Kidney glomerular epithelial cell (primary cell): ENCODE results near the gene DCX.
"Not testable (repeated sequence)": the region's sequence is repeated elsewhere in the genome, so short reads cannot be mapped to it uniquely, and the experiment has no call there.

ENCODE experiments used
- DNase-seq: peaks from one replicate; lab custom pipeline; 2025; lab: John Stamatoyannopoulos, UW

Gene DCX

DNA sequence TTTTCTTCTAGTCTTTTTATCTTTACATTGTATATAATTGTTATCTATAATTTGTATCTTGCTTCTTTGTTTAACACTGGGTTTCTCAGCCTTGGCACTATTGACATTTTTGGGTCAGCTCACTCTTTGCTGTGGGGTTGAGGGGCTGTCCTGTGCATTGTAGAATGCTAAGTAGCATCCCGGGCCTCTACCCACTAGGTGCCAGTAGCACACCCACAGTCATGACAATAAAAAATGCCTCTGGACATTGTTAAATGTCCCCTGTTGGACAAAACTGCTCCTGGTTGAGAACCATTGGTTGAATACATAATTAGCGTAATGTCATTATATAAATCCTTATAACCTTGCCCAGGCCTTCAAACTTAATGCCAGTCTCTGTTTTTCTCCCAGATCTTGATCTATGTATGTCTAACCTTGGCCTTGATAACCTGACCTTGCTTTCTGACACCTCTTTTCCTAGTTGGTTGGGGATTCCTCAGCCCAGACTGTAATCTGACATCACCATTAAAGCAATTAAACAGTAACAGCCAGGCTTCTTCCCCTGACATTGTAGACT, 46.1 kb downstream of the DCX start:
- no peak for DNase-seq

DNA sequence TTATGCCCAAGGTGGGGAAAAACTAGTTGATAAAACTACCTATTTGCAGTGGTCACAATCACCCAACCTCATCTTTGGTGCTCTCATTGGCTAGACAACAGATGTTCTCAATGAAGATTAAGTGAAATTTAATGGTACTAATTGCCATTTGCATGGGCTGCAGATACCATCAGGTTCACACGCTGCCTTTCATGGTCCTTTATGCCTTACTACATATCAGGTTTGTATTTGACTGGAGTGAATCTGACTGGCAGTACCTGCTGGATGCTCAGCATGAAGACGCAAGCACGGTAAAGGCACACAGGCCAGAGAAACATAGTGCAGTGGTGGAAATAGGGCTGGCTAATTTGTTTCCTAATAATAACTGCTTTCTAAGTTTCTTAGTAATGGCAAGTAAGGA, 48.3 kb downstream of the DCX start:
- no peak for DNase-seq

DNA sequence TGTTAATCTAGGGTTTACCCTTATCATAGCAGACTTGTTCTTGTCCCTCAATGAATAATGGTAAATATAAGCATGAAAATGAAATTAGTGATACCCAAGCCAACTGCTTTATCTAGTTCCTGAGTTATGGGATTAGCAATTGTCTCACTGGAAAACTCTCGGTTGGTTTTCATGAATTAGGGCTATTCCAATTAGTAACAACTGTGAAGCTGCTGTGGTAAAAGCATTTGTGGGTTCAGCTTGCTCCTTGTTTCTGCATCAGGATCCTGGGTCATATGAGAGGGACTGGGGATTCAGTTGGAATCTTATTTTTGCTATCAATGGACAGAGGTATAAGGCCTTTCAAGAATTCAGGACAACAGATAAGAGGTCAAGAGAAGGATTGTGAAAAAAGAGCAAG, 50.2 kb downstream of the DCX start:
- DNase-seq, result no peak

DNA sequence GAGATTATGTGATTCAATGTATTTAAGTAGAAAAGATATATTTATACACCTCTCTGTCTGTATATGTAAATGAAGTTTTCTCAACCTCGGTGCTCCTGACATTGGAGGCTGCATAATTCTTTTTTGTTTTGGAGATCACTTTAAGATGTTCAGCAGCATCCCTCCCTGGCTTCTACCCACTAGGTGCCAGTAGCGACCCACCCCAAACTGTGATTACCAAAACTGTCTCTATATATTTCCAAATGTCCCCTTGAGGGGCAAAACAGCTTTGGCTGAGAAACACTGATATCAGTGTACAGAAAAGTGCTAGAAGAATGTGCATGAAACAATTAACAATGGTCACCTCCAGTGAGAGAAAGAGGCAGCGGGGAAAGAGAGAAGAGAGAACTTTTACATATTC, 51.2 kb downstream of the DCX start:
- DNase-seq, result no peak

DNA sequence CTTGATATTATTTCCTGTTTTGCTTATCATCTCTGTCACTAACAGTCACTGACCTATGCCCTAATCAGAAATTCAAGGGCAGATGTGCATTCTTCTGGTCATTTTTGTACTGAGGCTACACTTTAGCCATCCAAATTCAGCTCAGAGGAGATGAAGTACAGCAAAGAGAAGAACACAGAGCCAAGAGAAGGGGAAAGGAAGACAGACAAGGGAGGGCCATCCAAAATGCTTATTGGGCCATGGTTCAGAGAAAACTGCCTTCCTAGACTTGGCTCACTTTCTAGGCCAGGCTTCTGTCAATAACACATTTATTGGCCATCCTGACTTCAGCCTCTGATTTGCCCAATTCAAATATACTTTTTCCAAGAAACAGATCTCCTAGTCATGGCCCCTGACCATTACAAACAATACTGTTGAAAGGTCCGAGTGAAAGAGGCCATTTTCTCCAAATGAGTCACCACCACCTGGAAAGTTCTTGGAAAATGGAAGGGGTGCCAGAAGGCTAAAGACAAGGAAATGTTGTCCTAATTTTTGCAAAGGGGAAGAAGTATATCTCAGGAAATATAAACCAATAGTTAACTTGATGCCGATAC, 56.4 kb downstream of the DCX start:
- no peak for DNase-seq

DNA sequence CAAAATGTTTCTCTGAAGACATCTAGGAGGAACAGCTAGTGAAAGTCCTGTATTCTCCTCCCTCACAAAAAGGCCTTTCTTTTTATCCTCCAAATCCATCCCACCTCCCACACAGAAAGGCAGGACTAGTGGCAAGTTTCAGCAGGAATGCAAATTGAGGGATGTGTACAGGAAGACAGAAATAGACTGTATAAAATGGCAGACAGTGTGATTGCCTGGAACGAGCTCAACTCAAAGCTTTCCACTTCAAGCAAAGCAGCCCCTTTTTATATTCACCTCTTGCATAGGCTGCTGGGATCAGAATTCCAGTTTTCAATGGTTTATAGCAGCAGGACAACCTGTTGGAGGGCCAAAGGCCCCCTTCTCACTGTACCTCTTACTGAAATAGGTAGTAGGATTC, 57.5 kb downstream of the DCX start:
- DNase-seq, result no peak

DNA sequence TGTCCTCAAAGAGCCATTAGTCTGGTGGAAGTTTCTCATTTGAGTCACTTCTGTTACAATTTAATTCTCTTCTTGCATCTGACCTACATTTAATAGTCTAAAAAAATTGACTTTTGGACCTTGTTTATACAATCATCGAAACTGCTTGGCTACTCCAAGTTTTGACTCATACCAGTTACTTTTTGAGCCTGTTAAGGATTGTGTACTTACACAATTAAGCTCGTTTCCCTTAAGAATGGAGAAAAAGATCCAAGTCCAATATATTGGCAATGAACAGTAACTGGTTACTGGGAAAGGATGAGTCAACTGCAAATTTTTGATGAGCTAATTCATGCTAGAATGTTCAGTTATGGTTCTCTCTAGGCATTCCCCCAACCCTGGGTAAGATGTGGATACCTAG, 58.2 kb downstream of the DCX start:
- no peak for DNase-seq

DNA sequence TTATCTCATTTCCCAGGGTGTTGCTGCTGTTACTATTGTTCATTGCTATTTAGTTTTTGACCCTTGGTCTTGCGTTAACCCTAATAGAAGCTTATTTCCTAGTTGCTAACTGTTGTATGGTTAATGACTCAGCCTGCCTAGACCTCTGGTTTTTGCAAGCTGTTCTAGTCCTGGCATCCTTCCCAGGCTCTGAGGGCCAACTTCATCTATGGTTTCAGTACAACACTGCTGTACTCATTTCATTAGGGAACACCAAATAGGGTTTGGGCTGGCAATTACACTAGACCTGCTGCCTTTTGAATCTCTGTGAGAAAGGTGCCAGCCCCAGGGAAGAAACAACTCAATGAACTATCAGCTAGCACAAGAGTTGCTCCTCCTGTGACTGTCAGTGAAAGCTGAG, 59.6 kb downstream of the DCX start:
- no peak for DNase-seq

DNA sequence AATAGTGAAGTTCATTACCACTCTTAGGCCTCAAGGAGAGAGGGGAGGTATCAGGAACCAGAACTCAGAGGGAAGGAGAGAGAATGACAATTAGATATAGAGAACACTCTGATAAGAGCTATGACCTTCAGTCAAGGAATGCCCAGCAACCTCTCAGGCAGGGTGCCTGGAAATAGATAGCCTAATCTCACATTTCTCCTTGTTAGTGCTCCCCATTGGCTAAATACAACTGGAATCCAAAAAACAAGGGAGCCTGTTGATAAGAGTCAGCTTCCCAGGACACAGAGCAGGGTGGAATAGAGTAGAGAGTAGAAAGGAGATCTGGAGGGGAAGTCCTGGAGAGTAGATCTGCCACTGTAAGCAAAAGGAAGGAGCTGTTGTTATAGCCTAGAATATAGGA, 62.1 kb downstream of the DCX start:
- DNase-seq, result no peak

DNA sequence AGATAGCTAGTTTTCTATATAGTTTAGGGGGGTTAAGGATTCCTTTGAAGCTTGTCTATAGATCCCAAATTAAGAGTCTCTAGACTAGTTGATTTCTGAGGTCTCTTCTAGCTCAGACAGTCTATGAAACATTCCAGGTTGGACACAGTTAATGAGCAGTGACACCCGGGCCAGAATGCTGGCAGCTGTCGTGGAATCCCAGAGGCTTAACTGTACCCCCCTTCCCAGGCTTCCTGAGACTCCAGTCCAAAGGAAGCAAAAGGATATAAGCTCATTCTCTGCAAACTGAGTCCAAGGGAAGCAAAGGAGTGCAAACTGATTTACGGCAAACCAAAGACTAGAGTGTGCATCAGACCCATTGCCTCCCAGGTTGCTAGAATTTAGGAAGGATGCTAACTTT, 62.9 kb downstream of the DCX start:
- DNase-seq, result no peak

DNA sequence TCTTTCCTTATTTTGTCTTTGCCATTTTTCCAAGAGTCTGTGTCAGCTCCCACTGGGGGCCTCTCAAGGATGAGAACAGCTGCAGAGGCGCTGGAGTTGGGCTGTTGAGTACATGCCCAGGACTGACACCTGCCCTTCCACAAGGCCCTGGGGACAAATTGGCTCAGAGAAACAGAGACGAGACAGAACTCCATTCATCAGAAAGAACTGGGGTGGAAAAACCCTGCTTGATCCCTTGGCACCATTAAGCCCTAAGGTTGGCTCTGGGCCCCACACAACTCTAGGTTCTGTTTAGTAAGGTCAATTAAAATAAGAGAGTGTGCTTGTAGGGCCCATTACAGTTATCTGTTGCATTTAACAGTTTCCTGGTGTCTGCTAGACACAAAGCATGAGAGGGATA, 63.6 kb downstream of the DCX start:
- no peak for DNase-seq

DNA sequence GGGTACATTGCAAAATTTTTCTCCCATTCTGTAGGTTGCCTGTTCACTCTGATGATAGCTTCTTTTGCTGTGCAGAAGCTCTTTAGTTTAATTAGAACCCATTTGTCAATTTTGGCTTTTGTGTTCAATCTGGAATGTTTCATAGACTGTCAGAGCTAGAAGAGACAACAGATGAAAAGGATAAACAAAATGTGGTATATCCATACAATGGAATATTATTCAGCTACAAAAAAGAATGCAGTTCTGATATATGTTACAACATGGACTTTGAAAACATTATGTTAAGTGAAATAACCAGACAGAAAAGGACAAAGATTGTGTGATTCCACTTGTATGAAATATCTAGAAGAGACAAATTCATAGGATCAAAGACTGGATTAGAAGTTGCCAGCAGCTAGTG, 65.8 kb downstream of the DCX start:
- DNase-seq, result not testable (repeated sequence)

DNA sequence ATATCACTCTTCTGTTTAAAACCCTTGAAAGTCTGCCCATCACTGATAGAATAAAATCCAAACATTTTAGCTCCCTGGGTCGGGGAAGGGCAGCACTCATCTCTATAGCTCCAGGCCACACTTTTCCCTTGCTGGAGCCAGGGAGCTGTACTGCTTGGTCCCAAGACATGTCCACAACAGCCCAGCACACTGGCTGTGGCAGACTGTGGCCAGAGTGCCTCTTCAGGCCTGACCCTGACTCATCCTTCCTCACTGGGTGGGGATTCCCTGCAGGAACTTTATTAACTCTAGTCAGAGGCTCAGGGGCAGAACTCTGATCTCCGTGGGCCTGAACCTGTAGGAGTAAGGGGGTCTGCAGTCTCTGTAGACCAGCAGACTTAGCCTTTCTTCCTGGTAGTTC, 71.9 kb downstream of the DCX start:
- DNase-seq, result no peak

DNA sequence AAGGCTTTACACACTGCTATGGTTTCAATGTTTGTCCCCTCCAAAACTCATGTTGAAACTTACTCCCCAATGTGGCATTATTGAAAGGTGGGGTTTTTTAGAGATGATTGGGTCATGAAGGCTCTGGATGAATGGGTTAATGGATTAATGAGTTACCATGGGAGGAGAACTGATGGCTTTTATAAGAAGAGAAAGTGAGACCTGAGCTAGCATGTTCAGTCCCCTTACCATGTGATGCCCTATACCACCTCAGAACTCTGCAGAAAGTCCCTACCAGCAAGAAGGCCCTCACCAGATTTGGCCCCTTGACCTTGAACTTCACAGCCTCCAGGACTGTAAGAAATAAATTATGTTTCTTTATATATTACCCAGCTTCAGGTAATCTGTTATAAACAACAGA, 72.8 kb downstream of the DCX start:
- DNase-seq, result no peak

DNA sequence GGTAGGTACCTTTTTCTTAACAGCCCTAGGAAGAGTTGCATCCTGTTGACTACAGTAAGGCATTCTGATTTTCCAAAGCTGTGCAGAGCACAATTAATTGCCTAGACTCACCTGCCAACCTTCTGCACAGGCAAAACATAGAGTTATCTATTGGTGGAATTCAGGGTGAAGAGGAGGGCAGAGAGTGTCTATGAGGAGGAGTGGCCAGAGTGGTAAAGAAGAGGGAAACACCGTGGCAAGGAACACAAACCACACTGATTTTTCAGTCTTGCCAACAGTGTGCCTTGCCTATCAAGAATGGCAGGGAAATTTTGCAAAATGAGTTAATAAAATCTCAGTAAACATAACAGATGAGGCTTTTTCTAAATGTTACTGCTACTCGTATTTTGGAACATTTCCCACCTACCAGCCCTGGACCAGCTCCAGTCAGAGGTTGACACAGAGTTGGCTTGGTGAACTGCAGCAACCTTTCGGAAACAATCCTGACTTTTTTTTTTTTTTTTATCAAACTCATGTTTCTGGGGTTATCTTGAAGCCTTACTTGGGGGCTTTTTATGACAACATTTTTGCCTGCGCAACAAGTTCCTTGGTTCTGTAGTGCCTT, 73.8 kb downstream of the DCX start:
- no peak for DNase-seq

DNA sequence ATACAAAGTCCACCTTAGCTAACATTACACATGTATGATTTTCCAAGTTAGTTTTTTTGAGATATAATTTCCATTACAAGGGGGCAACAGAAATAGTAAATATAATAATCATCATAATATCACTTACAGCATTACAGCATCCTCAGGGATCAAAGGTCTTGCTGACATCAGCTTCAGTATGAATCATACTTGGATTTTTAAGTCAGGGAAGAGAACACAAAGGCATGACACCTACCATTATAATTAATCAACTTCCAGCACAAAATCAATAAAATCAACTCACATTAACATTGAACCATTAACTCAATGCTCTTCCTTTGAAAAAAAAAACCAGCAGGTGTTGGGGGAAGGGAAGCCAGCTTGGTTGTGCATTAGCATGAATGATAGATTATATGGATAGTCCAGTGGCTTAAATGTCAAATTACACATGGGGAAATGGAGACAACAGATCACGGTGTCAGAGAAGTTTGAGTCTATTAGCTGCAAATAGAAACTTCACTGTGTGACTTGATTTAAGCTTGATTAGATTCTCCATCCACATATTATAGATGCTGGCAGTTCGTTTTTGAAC, 74.8 kb downstream of the DCX start:
- DNase-seq, result no peak

DNA sequence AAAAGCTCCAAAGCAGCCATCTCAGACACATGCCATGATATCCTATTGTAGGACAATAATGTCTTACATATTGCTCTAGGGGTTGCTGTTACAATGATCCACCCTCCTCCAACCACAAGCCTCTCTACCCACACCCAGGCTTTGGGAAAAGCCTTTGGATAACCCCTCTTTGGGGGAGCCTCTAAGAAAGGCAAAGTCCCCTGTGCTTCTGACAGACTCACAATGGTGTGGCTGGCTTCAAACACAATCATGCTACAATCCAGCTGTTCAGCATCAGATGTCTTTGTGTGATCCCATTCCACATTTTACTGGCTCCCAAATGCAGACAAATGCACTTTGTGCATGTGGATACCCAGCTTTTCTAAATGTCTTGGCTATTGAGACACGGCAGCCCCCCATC, 75.9 kb downstream of the DCX start:
- no peak for DNase-seq

DNA sequence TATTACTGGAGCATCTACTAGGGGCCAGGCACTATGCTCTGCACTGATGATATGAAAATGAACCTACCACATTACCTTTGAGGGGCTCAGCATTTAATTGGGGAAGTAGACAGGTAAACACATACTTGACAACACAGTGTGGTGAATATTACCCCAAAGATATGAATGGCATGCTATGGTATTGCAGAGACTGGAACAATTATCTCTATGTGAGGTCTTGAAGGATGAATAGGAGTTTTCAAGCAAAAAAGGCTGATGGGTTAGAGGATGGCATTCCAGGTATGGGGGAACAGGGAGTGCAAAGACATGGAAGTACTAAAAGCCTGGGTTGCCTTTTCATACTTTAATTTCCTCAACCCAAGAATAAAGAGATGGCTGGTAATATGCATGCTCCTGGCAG, 82.6 kb downstream of the DCX start:
- DNase-seq, result no peak

DNA sequence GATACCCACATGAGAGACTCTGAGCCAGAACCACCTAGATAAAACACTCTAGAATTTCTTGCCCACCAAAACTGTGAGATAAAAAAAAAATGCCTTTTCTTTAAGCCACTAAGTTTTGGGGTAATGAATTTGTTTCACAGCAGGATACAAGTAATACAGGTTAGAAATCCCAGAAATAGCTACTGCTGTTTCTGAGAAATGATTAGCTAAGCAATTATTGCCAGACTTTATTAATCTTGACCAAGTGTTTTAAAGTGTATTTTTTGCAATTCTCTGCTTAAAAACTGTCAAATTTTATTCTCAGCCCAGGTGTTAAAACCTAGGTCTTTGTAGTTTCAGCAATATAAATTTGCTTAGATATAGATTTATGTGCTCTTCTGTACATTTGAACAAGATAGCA, 83.1 kb downstream of the DCX start:
- DNase-seq, result no peak

DNA sequence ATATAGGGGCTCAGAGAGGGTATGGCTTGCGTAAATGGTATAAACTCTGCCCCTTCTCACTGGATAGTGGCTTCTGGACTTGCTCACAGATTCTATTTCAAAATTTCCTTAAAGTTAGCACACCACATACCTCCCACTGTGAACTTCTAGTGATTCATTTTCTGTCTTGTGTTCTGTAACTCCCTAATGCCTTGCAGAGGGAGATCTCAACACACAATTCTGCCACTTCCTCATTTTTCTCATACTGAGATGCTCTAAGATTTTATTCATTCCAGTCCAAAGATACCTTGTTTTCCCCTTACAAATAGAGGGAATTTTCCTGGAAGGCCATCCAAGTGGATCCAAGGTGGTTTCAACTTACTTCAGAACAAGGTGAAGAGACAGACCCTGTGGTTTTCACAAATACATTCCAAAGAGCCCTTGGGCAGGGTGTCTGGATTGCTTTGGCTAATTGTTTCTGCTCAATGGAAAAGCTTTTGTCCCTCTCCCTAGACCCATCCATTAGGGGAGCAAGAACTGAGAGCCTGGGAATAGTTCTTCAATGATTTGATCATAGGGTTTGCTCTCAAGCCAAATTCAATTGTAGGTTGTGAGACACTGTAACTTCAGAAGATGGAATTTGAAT, 89.6 kb downstream of the DCX start:
- DNase-seq, result no peak

DNA sequence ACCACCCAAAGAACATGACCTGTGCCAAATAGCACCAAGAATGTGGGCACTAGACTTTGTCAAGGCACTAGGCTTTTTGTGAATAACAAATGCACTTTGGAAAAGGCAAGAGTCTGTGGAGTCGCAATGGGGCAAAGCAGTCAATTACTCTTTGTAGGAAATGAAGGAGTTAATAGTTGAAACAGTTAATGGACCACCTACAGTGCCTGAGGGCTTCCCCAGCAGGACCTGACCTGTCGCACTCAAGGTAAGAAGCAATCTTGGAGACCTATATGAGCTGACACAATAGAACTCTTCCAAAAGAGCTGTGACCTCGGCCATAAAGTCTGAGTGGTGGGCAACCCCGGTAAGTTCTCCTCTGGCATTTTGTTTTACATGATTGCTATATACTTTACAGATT, 92.5 kb downstream of the DCX start:
- DNase-seq, result no peak

DNA sequence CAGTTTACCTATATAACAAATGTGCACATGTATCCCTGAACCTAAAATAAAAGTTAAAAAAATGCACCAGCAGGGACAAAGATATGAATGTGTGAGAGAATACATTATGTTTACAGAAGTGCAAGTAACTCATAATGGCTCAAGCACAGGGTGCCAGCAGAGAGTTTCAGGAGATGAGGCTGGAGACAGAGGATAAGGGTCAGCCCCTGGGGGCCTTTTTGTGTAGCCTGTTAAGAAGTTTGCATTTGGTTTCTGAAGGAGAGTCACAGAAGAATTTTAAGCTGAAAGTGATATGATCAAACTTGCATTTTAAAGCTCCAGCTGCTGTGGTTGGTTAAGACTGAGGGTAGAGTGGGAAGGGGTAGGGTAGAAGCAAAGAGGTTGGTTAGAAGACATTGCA, 93.1 kb downstream of the DCX start:
- no peak for DNase-seq

DNA sequence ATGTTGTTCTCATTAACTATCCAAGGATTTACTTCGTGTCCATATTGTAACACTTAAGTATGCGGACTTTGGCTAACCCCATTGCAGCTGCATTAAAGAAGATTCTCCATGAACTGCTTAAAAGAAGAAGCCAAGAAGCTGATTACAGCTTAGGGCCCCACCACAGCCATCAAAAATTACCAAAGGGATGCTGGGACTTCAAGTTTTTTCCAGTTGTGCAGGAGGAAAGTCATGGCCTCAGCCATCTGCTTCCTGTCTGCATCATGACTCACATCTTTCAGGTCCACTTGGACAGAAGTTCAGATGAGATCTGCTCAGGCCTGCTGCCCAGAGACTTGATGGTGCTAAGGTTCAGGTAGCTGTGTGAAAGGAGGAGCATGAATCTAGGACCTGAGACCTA, 102.9 kb downstream of the DCX start:
- DNase-seq, result no peak

DNA sequence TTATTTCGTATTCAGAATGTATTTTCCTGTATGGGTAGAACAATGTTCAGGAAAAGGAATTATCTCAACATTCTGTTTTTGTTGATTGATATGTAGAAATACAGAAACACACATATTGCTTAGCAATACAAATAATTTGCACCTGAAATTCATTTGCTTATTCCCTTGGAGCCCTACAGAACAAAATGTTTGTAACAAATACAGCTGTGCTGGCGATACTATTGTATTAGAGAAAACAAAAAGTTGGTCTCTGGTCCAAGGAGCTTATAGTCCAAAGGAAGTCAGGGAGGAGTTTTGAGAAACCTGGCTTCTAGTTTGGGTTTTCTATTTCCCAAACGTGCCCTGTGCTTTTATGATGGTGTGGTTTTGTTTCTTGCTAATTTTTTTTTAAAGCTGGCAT, 104.0 kb downstream of the DCX start:
- no peak for DNase-seq
